ENCODE data around the gene INPP5A. TPM values are rescaled to one million over a fixed set of nuclear protein-coding genes. Genes with fewer than 3 reads are reported as not detected.

INPP5A gene
- total and polyA plus RNA-seq, 7 donors = 17.6 to 132 (median 100) TPM

DNA sequence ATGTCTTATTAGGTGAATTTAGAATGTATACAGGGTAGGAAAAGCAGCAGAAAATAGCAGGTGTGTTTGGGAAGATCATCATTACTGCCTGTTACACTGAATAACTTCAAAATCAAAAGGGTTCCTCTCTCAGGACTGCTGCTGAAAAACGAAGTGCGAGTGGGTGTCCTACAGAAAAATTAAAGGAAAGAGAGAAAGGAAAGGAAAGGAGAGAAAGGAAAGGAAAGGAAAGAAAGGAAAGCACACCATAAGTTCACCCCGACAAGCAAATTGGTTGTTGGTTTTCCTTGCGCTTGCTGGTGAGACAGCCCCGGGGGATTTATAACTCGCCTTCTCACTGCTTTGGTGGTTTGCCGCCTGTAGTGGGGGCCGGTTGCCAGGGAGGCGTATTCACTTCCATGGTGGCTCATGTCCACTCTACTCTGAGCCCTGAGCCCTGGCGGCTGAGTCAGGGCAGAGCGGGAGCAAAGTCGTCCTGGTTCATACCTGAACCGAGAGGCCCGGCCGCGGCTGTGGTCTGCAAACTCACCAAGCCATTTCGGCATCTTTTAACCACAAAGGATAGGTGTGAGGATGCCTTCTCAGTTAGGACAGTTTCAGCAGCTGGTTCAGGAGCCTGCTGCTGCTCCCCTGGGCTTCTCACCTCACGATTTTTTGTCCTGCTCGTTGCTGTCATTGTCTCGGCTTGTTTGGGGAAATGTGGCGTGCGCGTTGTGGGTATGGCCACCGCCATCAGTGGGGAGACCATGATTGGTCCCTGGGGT lies 26.1 kb downstream of the INPP5A start:
- H3K27me3 ChIP-seq = no peaks in the 10 kb centered on the region
- DNase-seq = peak; percentile 75
- no peaks in the 10 kb centered on the region for H3K9me3 ChIP-seq
- intact Hi-C loops (cut with DNase I) = no loop called here
- peaks cover 0 to 62% (median 58%) of the 10 kb centered on the region in 4 donors for H3K4me1 ChIP-seq
- peak overlapping the region in 2 of 4 donors; percentile 37 to 45 for H3K27ac ChIP-seq
- 90 to 92% methylated on average over 24 of the region's 24 CpGs for WGBS, 2 donors
- TF ChIP-seq POLR2AphosphoS5 (IDR thresholded peaks at IDR 0.05) = no peak
- TF ChIP-seq POLR2A (IDR thresholded peaks at IDR 0.05) = no peak
- TF ChIP-seq CTCF (IDR thresholded peaks at IDR 0.05) = no peak
- no peak for TF ChIP-seq EP300 (IDR thresholded peaks at IDR 0.05)
- no peak overlapping the region for H3K4me3 ChIP-seq
- no peaks in the 10 kb centered on the region for H3K36me3 ChIP-seq

GRCh38 chr10:132564249-132564605 lies 26.6 kb downstream of the INPP5A start:
- H3K27ac ChIP-seq = peak overlapping the region in 2 of 4 donors; percentile 37 to 45
- 91 to 93% methylated on average over 10 of the region's 10 CpGs for WGBS, 2 donors
- H3K4me3 ChIP-seq = no peak overlapping the region
- no peaks in the 10 kb centered on the region for H3K36me3 ChIP-seq
- H3K9me3 ChIP-seq = no peaks in the 10 kb centered on the region
- intact Hi-C loops (cut with DNase I) = no loop called here
- no peaks in the 10 kb centered on the region for H3K27me3 ChIP-seq
- DNase-seq = peak; percentile 52
- TF ChIP-seq EP300 (IDR thresholded peaks at IDR 0.05) = no peak
- no peak for TF ChIP-seq CTCF (IDR thresholded peaks at IDR 0.05)
- TF ChIP-seq POLR2A (IDR thresholded peaks at IDR 0.05) = no peak
- TF ChIP-seq POLR2AphosphoS5 (IDR thresholded peaks at IDR 0.05) = no peak
- peaks cover 0 to 57% (median 53%) of the 10 kb centered on the region in 4 donors for H3K4me1 ChIP-seq

DNA sequence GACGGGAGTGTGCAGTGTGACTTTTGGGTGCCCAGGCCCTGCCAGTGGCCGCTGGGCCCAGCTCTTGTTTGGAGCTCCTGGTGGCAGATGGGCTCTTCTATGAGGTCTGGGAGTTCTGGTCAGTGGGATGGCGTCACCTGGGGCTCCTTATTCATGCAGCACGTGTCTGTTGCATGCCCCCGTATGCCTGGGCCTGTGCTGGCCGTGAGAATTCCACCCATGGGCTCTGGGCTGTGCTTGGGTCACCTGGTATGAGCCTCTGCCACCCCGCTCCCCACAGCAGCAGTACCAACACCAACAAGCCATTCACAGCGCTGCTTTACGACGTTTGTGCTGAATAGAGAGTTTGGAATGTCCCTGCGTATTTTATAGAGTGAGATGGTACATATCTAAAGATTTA lies 27.1 kb downstream of the INPP5A start:
- Histone ChIP-seq H3K27me3 (no peaks in the 10 kb centered on the region), H3K27ac (peak overlapping the region in 2 of 4 donors; percentile 37 to 45), H3K9me3 (no peaks in the 10 kb centered on the region), H3K36me3 (no peaks in the 10 kb centered on the region), H3K4me3 (no peak overlapping the region), H3K4me1 (peaks cover 0 to 52% (median 50%) of the 10 kb centered on the region in 4 donors)
- peak; percentile 63 for DNase-seq
- TF ChIP-seq POLR2A (IDR thresholded peaks at IDR 0.05) = no peak
- TF ChIP-seq CTCF (IDR thresholded peaks at IDR 0.05) = no peak
- no peak for TF ChIP-seq EP300 (IDR thresholded peaks at IDR 0.05)
- no peak for TF ChIP-seq POLR2AphosphoS5 (IDR thresholded peaks at IDR 0.05)
- 85 to 88% methylated on average over 11 of the region's 11 CpGs for WGBS, 2 donors
- intact Hi-C loops (cut with DNase I) = no loop called here

DNA sequence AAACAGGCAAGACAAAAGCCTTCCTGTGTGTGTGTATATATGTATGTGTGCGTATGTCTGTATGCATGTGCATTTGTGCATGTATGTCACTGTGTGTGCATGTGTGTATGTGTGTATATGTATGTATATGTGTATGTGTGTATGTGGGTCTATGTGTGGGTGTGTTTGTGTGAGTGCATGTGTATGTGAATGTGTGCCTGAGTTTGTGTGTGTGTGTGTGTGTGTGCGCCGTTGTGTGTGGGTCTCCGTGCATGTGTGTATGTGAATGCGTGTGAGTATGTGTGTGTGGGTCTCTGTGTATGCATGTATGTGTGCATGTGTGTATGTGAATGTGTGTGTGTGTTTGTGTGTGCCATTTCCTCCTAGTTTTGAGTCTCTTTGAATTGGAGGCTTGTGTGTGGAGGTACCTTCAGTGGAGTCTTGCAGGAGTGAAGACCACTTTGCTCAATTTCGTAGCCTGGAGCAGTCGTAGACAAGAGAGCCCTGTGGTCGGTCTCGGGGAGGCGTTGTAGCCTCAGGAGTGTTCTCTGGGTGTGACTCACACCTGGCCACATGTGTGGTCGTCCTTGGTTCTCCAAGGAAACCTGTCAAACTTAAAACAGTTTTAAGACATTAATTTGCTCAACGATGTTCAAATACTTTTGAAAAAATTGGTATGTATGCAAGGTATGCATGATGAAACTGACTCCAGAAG lies 28.1 kb downstream of the INPP5A start:
- TF ChIP-seq POLR2A (IDR thresholded peaks at IDR 0.05) (no peak), EP300 (IDR thresholded peaks at IDR 0.05) (no peak), CTCF (IDR thresholded peaks at IDR 0.05) (no peak), POLR2AphosphoS5 (IDR thresholded peaks at IDR 0.05) (no peak)
- no peaks in the 10 kb centered on the region for H3K36me3 ChIP-seq
- no peaks in the 10 kb centered on the region for H3K9me3 ChIP-seq
- no peak overlapping the region for H3K4me3 ChIP-seq
- H3K27ac ChIP-seq = peak overlapping the region in 1 of 4 donors; percentile 45
- no peaks in the 10 kb centered on the region for H3K27me3 ChIP-seq
- intact Hi-C loops (cut with DNase I) = no loop called here
- 94 to 95% methylated on average over 12 of the region's 12 CpGs for WGBS, 2 donors
- DNase-seq = peak; percentile 53
- peaks cover 0 to 49% (median 42%) of the 10 kb centered on the region in 4 donors for H3K4me1 ChIP-seq

Measured in sigmoid colon (tissue), 7 donors.